Small intestine (tissue), 7 donors: ENCODE data around the gene SUCLG2. TPM values are rescaled to one million over a fixed set of nuclear protein-coding genes. Genes with fewer than 3 reads are reported as not detected.

ENCODE experiments used
- DNase-seq, 2 donors: peaks; one replicate each; pipeline versions ENCODE4 v3.0.0 to v3.0.0-alpha.2; 2013
- FAIRE-seq: peaks from 2 replicates; lab custom pipeline; 2012; peaks lifted over from hg19 to GRCh38; lab: Jason Lieb, UNC
- H3K27ac ChIP-seq, 3 donors: one replicate each; pipeline ENCODE4 v1.5.1; 2013; ENCODE audit warnings: low read length in 2 of 3, mild to moderate bottlenecking in 2 of 3, control low read depth in 1 of 3, inconsistent platforms in 1 of 3, low read depth in 1 of 3, moderate library complexity in 1 of 3
- H3K27me3 ChIP-seq, 3 donors: one replicate each; pipeline ENCODE4 v1.6.1; 2013; ENCODE audit warnings: low read length in 3 of 3, inconsistent platforms in 1 of 3; ENCODE audit not compliant: control insufficient read depth in 3 of 3, insufficient read depth in 3 of 3
- H3K36me3 ChIP-seq, 3 donors: one replicate each; pipeline ENCODE4 v1.6.1; 2013; ENCODE audit warnings: low read length in 3 of 3, inconsistent platforms in 1 of 3, low read depth in 1 of 3, mild to moderate bottlenecking in 1 of 3, moderate library complexity in 1 of 3; ENCODE audit not compliant: control insufficient read depth in 3 of 3, insufficient read depth in 2 of 3
- H3K4me1 ChIP-seq, 3 donors: one replicate each; pipeline ENCODE4 v1.6.1; 2013; ENCODE audit warnings: low read length in 2 of 3, inconsistent platforms in 1 of 3, low read depth in 1 of 3, mild to moderate bottlenecking in 1 of 3, moderate library complexity in 1 of 3; ENCODE audit not compliant: control insufficient read depth in 3 of 3, insufficient read depth in 2 of 3
- H3K4me3 ChIP-seq, 3 donors: one replicate each; pipeline ENCODE4 v1.5.1; 2013; ENCODE audit warnings: low read length in 3 of 3, control low read depth in 1 of 3, inconsistent platforms in 1 of 3, low read depth in 1 of 3, mild to moderate bottlenecking in 1 of 3, moderate library complexity in 1 of 3
- H3K9me3 ChIP-seq, 2 donors: one replicate each; pipeline ENCODE4 v1.6.1; 2013; ENCODE audit warnings: low read depth in 1 of 2, low read length in 1 of 2; ENCODE audit not compliant: control insufficient read depth in 2 of 2, insufficient read depth in 1 of 2
- WGBS, 3 donors: extraction: QIAGEN DNeasy Blood & Tissue Kit; methylation state at CpG; one replicate each; pipeline ENCODE4 v1.1.7; 2013; 5-methylcytosine and 5-hydroxymethylcytosine counted together
- polyA plus RNA-seq, 4 donors: library from polyadenylated mRNA; stranded (reverse) in 3 of 4; unstranded in 1 of 4; fragments of 200-250 nt in 3 of 4; fragments of 120-200 nt in 1 of 4; gene quantifications; one replicate each; pipeline versions ENCODE4 v1.2.1 to v1.2.3, GENCODE V29; 2013
- donor health status: healthy with polysubstance abuse.
- donor health status: control.
- donor health status: control.
- donor health status: Bipolar disorder and iron deficiency.
- donor health status: healthy.

The SUCLG2 gene
- polyA plus RNA-seq, 4 donors: 77.7 to 167 (median 125) TPM

- 68 to 89% (median 82%) methylated on average over 3 of the region's 3 CpGs for WGBS, 3 donors
- no peak overlapping the region for H3K4me3 ChIP-seq
- H3K27ac ChIP-seq: no peak overlapping the region
- FAIRE-seq (no peak), DNase-seq (no peak)
- peaks cover 0 to 8% (median 0%) of the 10 kb centered on the region in 3 donors for H3K36me3 ChIP-seq
- no peaks in the 10 kb centered on the region for H3K27me3 ChIP-seq
- no peaks in the 10 kb centered on the region for H3K9me3 ChIP-seq
- no peaks in the 10 kb centered on the region for H3K4me1 ChIP-seq
These were observed 192.7 kb downstream of the SUCLG2 start for GRCh38 chr3:67461667-67462142.

GRCh38 chr3:67460841-67461510 is 193.4 kb downstream of the SUCLG2 start:
- H3K4me1 ChIP-seq: no peaks in the 10 kb centered on the region
- H3K27me3 ChIP-seq: no peaks in the 10 kb centered on the region
- H3K27ac ChIP-seq: no peak overlapping the region
- 86 to 91% (median 87%) methylated on average over 8 of the region's 8 CpGs for WGBS, 3 donors
- peaks cover 0 to 8% (median 0%) of the 10 kb centered on the region in 3 donors for H3K36me3 ChIP-seq
- no peaks in the 10 kb centered on the region for H3K9me3 ChIP-seq
- FAIRE-seq: no peak
- no peak for DNase-seq
- no peak overlapping the region for H3K4me3 ChIP-seq

GRCh38 chr3:67459796-67460195 is 194.6 kb downstream of the SUCLG2 start:
- FAIRE-seq: no peak
- no peak for DNase-seq
- no peak overlapping the region for H3K4me3 ChIP-seq
- WGBS, 3 donors: 85 to 91% (median 87%) methylated on average over 2 of the region's 2 CpGs
- H3K36me3 ChIP-seq: peaks cover 0 to 6% (median 0%) of the 10 kb centered on the region in 3 donors
- no peak overlapping the region for H3K27ac ChIP-seq
- no peaks in the 10 kb centered on the region for H3K27me3 ChIP-seq
- no peaks in the 10 kb centered on the region for H3K4me1 ChIP-seq
- H3K9me3 ChIP-seq: no peaks in the 10 kb centered on the region

- WGBS, 3 donors: 88 to 90% (median 89%) methylated on average over 4 of the region's 4 CpGs
- no peak for FAIRE-seq
- H3K36me3 ChIP-seq: peaks cover 0 to 6% (median 0%) of the 10 kb centered on the region in 3 donors
These were observed 195.4 kb downstream of the SUCLG2 start for GRCh38 chr3:67458896-67459530.

GRCh38 chr3:67458408-67458807 is 196.0 kb downstream of the SUCLG2 start:
- no peak overlapping the region for H3K4me3 ChIP-seq
- H3K4me1 ChIP-seq: no peaks in the 10 kb centered on the region
- no peak for DNase-seq
- 90 to 91% (median 90%) methylated on average over 5 of the region's 5 CpGs for WGBS, 3 donors
- no peaks in the 10 kb centered on the region for H3K27me3 ChIP-seq
- no peaks in the 10 kb centered on the region for H3K9me3 ChIP-seq
- H3K36me3 ChIP-seq: peaks cover 0 to 6% (median 0%) of the 10 kb centered on the region in 3 donors
- no peak for FAIRE-seq
- H3K27ac ChIP-seq: no peak overlapping the region

More at GRCh38 chr3:67458896-67459530, 195.4 kb downstream of the SUCLG2 start:
- Histone ChIP-seq H3K27ac (no peak overlapping the region), H3K9me3 (no peaks in the 10 kb centered on the region), H3K4me3 (no peak overlapping the region), H3K4me1 (no peaks in the 10 kb centered on the region), H3K27me3 (no peaks in the 10 kb centered on the region)
- no peak for DNase-seq

- Histone ChIP-seq H3K36me3 (peaks cover 0 to 3% (median 0%) of the 10 kb centered on the region in 3 donors), H3K4me1 (no peaks in the 10 kb centered on the region), H3K9me3 (no peaks in the 10 kb centered on the region), H3K4me3 (no peak overlapping the region), H3K27me3 (no peaks in the 10 kb centered on the region), H3K27ac (no peak overlapping the region)
- 95 to 100% (median 98%) methylated on average over 3 of the region's 3 CpGs for WGBS, 3 donors
- DNase-seq (no peak), FAIRE-seq (no peak)
These were observed 200.8 kb downstream of the SUCLG2 start for GRCh38 chr3:67453628-67454027.

- no peak for DNase-seq
- no peaks in the 10 kb centered on the region for H3K36me3 ChIP-seq
- 85 to 91% (median 89%) methylated on average over 4 of the region's 4 CpGs for WGBS, 3 donors
- FAIRE-seq: no peak
- no peaks in the 10 kb centered on the region for H3K9me3 ChIP-seq
- H3K27me3 ChIP-seq: no peaks in the 10 kb centered on the region
- H3K4me1 ChIP-seq: no peaks in the 10 kb centered on the region
- no peak overlapping the region for H3K4me3 ChIP-seq
- no peak overlapping the region for H3K27ac ChIP-seq
These were observed 204.3 kb downstream of the SUCLG2 start for GRCh38 chr3:67450153-67450552.

GRCh38 chr3:67447393-67447792 is 207.0 kb downstream of the SUCLG2 start:
- no peaks in the 10 kb centered on the region for H3K36me3 ChIP-seq
- no peaks in the 10 kb centered on the region for H3K4me1 ChIP-seq
- no peak for DNase-seq
- no peak overlapping the region for H3K27ac ChIP-seq
- WGBS, 3 donors: 90 to 96% (median 96%) methylated on average over 1 of the region's 1 CpG
- H3K27me3 ChIP-seq: no peaks in the 10 kb centered on the region
- FAIRE-seq: no peak
- no peaks in the 10 kb centered on the region for H3K9me3 ChIP-seq
- no peak overlapping the region for H3K4me3 ChIP-seq
